HepG2 (cell line): ENCODE measurements around the gene MAP3K14. TPM values are rescaled to one million over a fixed set of nuclear protein-coding genes. Genes with fewer than 3 reads are reported as not detected.

Experiments used
- ATF3 ChIP-seq: sonication (generic); formaldehyde crosslinking; IDR thresholded peaks from 2 replicates; pipeline ENCODE4 v1.4.0; 2020; ENCODE audit warnings: missing genetic modification reagents
- CBX1 ChIP-seq: IDR thresholded peaks from one replicate; pipeline ENCODE4 v1.6.1; 2016; ENCODE audit warnings: antibody characterized with exemption, low read depth
- ELF1 ChIP-seq: sonication (generic); formaldehyde crosslinking; IDR thresholded peaks from 2 replicates; pipeline ENCODE4 v1.4.0; 2020; ENCODE audit warnings: missing genetic modification reagents
- EP300 ChIP-seq, 3 experiments: sonication (generic) in 1 of 3; formaldehyde crosslinking in 1 of 3; IDR thresholded peaks; 2 replicates each; pipeline versions ENCODE4 v1.5.1 to v1.6.1; 2011 to 2020; ENCODE audit warnings: low read depth in 2 of 3, low read length in 2 of 3, borderline replicate concordance in 1 of 3, improper control_type of control experiment in 1 of 3, mild to moderate bottlenecking in 1 of 3, missing genetic modification reagents in 1 of 3, moderate library complexity in 1 of 3
- JUN ChIP-seq: sonication (generic); formaldehyde crosslinking; IDR thresholded peaks from 2 replicates; pipeline ENCODE4 v1.4.0; 2020; ENCODE audit warnings: mild to moderate bottlenecking, missing genetic modification reagents
- MEIS1 ChIP-seq: sonication (generic); formaldehyde crosslinking; IDR thresholded peaks from 2 replicates; pipeline ENCODE4 v1.9.0; 2021; ENCODE audit warnings: mild to moderate bottlenecking, missing genetic modification reagents, moderate library complexity, borderline replicate concordance
- MIER3 ChIP-seq: IDR thresholded peaks from 2 replicates; pipeline ENCODE4 v1.6.1; 2016; ENCODE audit warnings: missing compliant biosample characterization, borderline replicate concordance
- MNT ChIP-seq: fragments of 450-650 bp; IDR thresholded peaks from 2 replicates; pipeline ENCODE4 v1.6.1; 2016
- NFATC3 ChIP-seq: sonication (generic); formaldehyde crosslinking; IDR thresholded peaks from 2 replicates; pipeline ENCODE4 v1.5.1; 2020; ENCODE audit warnings: mild to moderate bottlenecking, missing genetic modification reagents
- NKX3-1 ChIP-seq: sonication (generic); formaldehyde crosslinking; IDR thresholded peaks from 2 replicates; pipeline ENCODE4 v1.5.0; 2020; ENCODE audit warnings: missing genetic modification reagents
- SIN3A ChIP-seq: IDR thresholded peaks from 2 replicates; pipeline ENCODE4 v1.6.1; 2011; ENCODE audit warnings: low read depth, mild to moderate bottlenecking, control low read depth, low read length, borderline replicate concordance
- TBX2 ChIP-seq: sonication (generic); formaldehyde crosslinking; IDR thresholded peaks from 2 replicates; pipeline ENCODE4 v1.5.0; 2020; ENCODE audit warnings: missing genetic modification reagents, mild to moderate bottlenecking, borderline replicate concordance
- ZNF24 ChIP-seq: fragments of 450-650 bp; IDR thresholded peaks from 2 replicates; pipeline ENCODE4 v1.6.1; 2017; ENCODE audit warnings: antibody characterized with exemption, mild to moderate bottlenecking
- ZNF281 ChIP-seq: sonication (generic); formaldehyde crosslinking; IDR thresholded peaks from 2 replicates; pipeline ENCODE4 v1.4.0; 2020; ENCODE audit warnings: missing genetic modification reagents, borderline replicate concordance
- ZNF296 ChIP-seq: sonication (generic); formaldehyde crosslinking; conservative IDR thresholded peaks from 2 replicates; pipeline ENCODE4 v1.5.0; 2020; ENCODE audit warnings: mild to moderate bottlenecking, missing genetic modification reagents
- ZNF446 ChIP-seq: sonication (generic); formaldehyde crosslinking; IDR thresholded peaks from 2 replicates; pipeline ENCODE4 v1.5.0; 2020; ENCODE audit warnings: mild to moderate bottlenecking, missing genetic modification reagents
- ZNF451 ChIP-seq: sonication (generic); formaldehyde crosslinking; IDR thresholded peaks from 2 replicates; pipeline ENCODE4 v1.5.0; 2020; ENCODE audit warnings: mild to moderate bottlenecking, missing genetic modification reagents
- ZNF549 ChIP-seq: sonication (generic); formaldehyde crosslinking; IDR thresholded peaks from 2 replicates; pipeline ENCODE4 v1.5.0; 2020; ENCODE audit warnings: missing genetic modification reagents
- ZNF724P ChIP-seq: sonication (generic); formaldehyde crosslinking; IDR thresholded peaks from 2 replicates; pipeline ENCODE4 v1.8.0; 2022; ENCODE audit warnings: missing genetic modification reagents, borderline replicate concordance
- ZNF766 ChIP-seq: sonication (generic); formaldehyde crosslinking; IDR thresholded peaks from 2 replicates; pipeline ENCODE4 v1.5.0; 2020; ENCODE audit warnings: missing genetic modification reagents, borderline replicate concordance
- polyA plus RNA-seq, 8 experiments: library from polyadenylated mRNA; depleted of rRNA in 3 of 8; stranded (reverse) in 7 of 8; unstranded in 1 of 8; fragments of >200 nt; fragmentation: Illumina TruSeq in 4 of 8; extraction: Trizol in 4 of 8; gene quantifications; 2 replicates each; pipeline versions ENCODE4 v1.2.1 to v1.2.3, GENCODE V29; 2011 to 2016; ENCODE audit warnings: low read depth in 4 of 8, missing spikeins in 1 of 8, mixed read lengths in 1 of 8; ENCODE audit not compliant: insufficient read depth in 1 of 8
- total RNA-seq, 5 experiments: library from RNA; depleted of rRNA; stranded (reverse); fragments of >200 nt; fragmentation: Illumina TruSeq; extraction: Trizol; gene quantifications; 2 replicates each; pipeline ENCODE4 v1.2.3, GENCODE V29; 2016; ENCODE audit warnings: low read depth in 1 of 5
- TF ChIP-seq, protein P1 (sequence below): IDR thresholded peaks from 2 replicates; pipeline ENCODE4 v1.6.1; 2016; ENCODE audit warnings: mild to moderate bottlenecking

MAP3K14 gene
- total and polyA plus RNA-seq, 2 of the 13 experiments (the other 11 are each of a cell fraction or from before 2014, with no cell fraction given): 2.6 TPM

DNA sequence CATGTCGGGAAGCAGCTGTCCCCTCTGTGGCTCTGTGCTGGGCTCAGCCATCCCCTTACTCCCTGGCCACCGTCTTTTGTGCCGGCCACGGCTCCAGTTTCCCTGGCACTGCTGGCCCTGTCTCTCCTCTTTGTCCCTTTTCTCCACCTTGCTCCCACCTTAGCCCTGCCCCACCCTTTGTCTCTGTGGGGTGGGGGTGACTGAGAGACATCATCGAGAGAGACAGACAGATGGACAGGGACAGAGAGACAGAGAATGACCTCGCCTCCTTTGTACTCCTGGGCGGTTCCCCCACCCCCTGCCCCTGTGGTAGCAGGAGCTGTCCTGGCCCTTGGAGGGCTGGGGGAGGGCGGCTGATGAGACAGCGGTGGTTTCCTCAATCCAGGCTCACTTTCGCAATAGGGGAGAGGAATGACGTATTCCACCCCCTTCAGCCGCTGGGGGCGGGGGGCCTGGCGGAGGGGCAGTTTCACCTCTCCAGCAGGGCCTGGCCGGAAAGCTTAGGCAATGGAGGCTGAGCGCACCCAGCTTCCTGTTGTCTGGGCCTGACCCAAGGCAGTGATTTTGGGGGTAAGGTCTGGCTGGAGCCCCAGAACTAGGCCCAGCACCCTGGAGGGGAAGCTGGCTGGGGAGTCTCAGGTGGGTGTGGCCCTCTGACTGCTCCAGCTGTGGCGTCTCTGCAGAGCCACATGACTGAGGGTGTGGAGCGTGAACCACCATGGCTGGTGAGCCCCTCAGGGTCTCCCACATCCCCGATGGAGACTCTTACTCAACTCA lies 87.9 kb downstream of the MAP3K14 start (continued):
- no peak for TF ChIP-seq ZNF451 (CRISPR knock-in tag)
- TF ChIP-seq CBX1: no peak
- no peak for TF ChIP-seq ZNF724P
- TF ChIP-seq ZNF24: no peak
- TF ChIP-seq ATF3: peak; percentile 66; the same call in 1 of the 2 replicates
- TF ChIP-seq ZNF446 (CRISPR knock-in tag): no peak
- TF ChIP-seq JUN (CRISPR knock-in tag): 0 out of 2 replicates have a peak, but pooled peaks have one; percentile 40
- TF ChIP-seq EP300 (IDR thresholded peaks at IDR 0.05; ENCODE audit: low read depth in 2 of 2, low read length in 2 of 2): no peak
- peak; percentile 50; the same call in 1 of the 2 replicates for TF ChIP-seq EP300 (CRISPR knock-in tag; IDR thresholded peaks at IDR 0.05; ENCODE audit: borderline replicate concordance)
- TF ChIP-seq SIN3A: no peak; the same call in 1 of the 2 replicates
- TF ChIP-seq MEIS1 (CRISPR knock-in tag): no peak
- TF ChIP-seq, protein P1, sequence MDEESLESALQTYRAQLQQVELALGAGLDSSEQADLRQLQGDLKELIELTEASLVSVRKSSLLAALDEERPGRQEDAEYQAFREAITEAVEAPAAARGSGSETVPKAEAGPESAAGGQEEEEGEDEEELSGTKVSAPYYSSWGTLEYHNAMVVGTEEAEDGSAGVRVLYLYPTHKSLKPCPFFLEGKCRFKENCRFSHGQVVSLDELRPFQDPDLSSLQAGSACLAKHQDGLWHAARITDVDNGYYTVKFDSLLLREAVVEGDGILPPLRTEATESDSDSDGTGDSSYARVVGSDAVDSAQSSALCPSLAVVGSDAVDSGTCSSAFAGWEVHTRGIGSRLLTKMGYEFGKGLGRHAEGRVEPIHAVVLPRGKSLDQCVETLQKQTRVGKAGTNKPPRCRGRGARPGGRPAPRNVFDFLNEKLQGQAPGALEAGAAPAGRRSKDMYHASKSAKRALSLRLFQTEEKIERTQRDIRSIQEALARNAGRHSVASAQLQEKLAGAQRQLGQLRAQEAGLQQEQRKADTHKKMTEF (CRISPR knock-in tag): peak; percentile 42
- TF ChIP-seq ZNF296 (CRISPR knock-in tag): no peak
- no peak for TF ChIP-seq NKX3-1
- peak; percentile 74; the same call in 1 of the 2 replicates for TF ChIP-seq ZNF281
- TF ChIP-seq ZNF766 (CRISPR knock-in tag): no peak
- TF ChIP-seq ZNF549 (CRISPR knock-in tag): no peak
- TF ChIP-seq TBX2 (CRISPR knock-in tag): peak; percentile 19; the same call in 1 of the 2 replicates
- no peak for TF ChIP-seq NFATC3 (CRISPR knock-in tag)
- no peak for TF ChIP-seq MNT
- TF ChIP-seq ELF1 (CRISPR knock-in tag): peak; percentile 31; the same call in 1 of the 2 replicates
- TF ChIP-seq MIER3 (CRISPR knock-in tag): 0 out of 2 replicates have a peak, but pooled peaks have one; percentile 37
